ENCODE results near the gene PNO1.

Gene PNO1

DNA sequence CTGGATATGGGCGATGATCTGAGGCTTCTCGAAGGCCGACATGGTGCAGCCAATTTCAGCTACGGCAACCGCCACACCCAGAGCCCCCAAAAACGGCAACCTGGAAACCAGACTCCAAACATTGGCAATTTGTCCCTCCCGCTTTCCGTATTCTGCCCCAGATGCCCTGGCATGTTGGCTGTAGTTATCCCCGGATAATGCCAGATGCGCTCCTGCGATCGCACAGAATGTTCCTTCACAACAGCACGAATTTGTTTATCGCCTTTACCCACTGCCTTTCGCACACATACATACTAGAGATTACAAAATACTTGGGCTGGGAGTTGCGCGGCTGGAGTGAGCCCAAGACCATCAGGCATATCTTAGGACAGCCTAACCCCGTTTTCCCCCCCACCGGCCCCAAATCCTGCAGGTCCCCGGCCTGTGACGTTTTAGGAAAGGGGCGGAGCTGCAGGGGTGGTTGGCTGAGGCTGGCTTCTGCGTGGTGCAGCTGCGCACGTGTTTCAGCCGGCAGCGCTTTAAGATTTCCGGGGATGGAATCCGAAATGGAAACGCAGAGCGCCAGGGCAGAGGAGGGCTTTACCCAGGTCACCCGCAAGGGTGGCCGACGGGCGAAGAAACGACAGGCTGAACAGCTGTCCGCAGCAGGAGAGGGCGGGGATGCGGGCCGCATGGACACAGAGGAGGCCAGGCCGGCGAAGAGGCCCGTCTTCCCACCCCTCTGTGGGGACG lies at the start of gene PNO1:
Gene PNO1 (plus strand): TSS at position 487 of the 732 bp plus-strand sequence. CDS start 47 bp downstream, at position 534.
- Histone ChIP-seq H3K4me3 (ENCODE audit: low read depth, low read length) (peak within 1 kb of the TSS; percentile 80), H3K9me3 (ENCODE audit: control insufficient read depth, insufficient read depth, low read depth, low read length) (no peaks in the 10 kb centered on the region), H3K4me1 (ENCODE audit: control insufficient read depth, insufficient read depth, low read length) (no peaks in the 10 kb centered on the region; the same call in 1 of the 2 replicates), H3K27ac (ENCODE audit: extremely low read depth, low read depth, low read length) (peak within 1 kb of the TSS; percentile 95), H3K36me3 (ENCODE audit: control insufficient read depth in 2 of 2, insufficient read depth in 1 of 2, low read length in 2 of 2) (peaks cover 26 to 30% of the 10 kb centered on the region in 2 experiments)
- ChIA-PET CTCF (interaction anchor here (0.7 to 1.8 kb wide), 4 partner anchors 70 to 1058 kb away, joined by 3 to 8 read pairs (median 4); no protein-coding TSS in a partner anchor), POLR2A (interaction anchor here (1.6 to 2.4 kb wide), 2 partner anchors 10 to 94 kb away, joined by 7 to 9 read pairs; partner anchors contain the start of gene PPP3R1)
- TF ChIP-seq ZNF394 (tag by site-specific recombination; IDR thresholded peaks at IDR 0.05; ENCODE audit: borderline replicate concordance), result peak; percentile 66; the same call in 1 of the 2 replicates
- peak; percentile 89 for TF ChIP-seq SP2 (tag by site-specific recombination; IDR thresholded peaks at IDR 0.05)
- TF ChIP-seq ZNF324 (tag by site-specific recombination; IDR thresholded peaks at IDR 0.05), result peak; percentile 79; the same call in 1 of the 2 replicates
- no peak for TF ChIP-seq SETDB1 (IDR thresholded peaks at IDR 0.05; ENCODE audit: insufficient read length, low read length)
- peak; percentile 90 for TF ChIP-seq ZXDB (tag by site-specific recombination; IDR thresholded peaks at IDR 0.05)
- TF ChIP-seq ZSCAN30 (tag by site-specific recombination; IDR thresholded peaks at IDR 0.05), result 0 out of 2 replicates have a peak, but pooled peaks have one; percentile 25
- TF ChIP-seq, protein P1, sequence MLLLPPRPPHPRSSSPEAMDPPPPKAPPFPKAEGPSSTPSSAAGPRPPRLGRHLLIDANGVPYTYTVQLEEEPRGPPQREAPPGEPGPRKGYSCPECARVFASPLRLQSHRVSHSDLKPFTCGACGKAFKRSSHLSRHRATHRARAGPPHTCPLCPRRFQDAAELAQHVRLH (tag by site-specific recombination; IDR thresholded peaks at IDR 0.05), result 0 out of 2 replicates have a peak, but pooled peaks have one; percentile 22
- TF ChIP-seq ZNF133 (tag by site-specific recombination; IDR thresholded peaks at IDR 0.05), result no peak
- no peak for TF ChIP-seq ZSCAN23 (tag by site-specific recombination; IDR thresholded peaks at IDR 0.05)
- TF ChIP-seq, protein P2, sequence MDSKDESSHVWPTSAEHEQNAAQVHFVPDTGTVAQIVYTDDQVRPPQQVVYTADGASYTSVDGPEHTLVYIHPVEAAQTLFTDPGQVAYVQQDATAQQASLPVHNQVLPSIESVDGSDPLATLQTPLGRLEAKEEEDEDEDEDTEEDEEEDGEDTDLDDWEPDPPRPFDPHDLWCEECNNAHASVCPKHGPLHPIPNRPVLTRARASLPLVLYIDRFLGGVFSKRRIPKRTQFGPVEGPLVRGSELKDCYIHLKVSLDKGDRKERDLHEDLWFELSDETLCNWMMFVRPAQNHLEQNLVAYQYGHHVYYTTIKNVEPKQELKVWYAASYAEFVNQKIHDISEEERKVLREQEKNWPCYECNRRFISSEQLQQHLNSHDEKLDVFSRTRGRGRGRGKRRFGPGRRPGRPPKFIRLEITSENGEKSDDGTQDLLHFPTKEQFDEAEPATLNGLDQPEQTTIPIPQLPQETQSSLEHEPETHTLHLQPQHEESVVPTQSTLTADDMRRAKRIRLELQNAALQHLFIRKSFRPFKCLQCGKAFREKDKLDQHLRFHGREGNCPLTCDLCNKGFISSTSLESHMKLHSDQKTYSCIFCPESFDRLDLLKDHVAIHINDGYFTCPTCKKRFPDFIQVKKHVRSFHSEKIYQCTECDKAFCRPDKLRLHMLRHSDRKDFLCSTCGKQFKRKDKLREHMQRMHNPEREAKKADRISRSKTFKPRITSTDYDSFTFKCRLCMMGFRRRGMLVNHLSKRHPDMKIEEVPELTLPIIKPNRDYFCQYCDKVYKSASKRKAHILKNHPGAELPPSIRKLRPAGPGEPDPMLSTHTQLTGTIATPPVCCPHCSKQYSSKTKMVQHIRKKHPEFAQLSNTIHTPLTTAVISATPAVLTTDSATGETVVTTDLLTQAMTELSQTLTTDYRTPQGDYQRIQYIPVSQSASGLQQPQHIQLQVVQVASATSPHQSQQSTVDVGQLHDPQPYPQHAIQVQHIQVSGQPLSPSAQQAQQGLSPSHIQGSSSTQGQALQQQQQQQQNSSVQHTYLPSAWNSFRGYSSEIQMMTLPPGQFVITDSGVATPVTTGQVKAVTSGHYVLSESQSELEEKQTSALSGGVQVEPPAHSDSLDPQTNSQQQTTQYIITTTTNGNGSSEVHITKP (tag by site-specific recombination; IDR thresholded peaks at IDR 0.05), result 0 out of 2 replicates have a peak, but pooled peaks have one; percentile 38
- 0 out of 2 replicates have a peak, but pooled peaks have one; percentile 61 for TF ChIP-seq ZNF2 (tag by site-specific recombination; IDR thresholded peaks at IDR 0.05)
- TF ChIP-seq, protein P3, sequence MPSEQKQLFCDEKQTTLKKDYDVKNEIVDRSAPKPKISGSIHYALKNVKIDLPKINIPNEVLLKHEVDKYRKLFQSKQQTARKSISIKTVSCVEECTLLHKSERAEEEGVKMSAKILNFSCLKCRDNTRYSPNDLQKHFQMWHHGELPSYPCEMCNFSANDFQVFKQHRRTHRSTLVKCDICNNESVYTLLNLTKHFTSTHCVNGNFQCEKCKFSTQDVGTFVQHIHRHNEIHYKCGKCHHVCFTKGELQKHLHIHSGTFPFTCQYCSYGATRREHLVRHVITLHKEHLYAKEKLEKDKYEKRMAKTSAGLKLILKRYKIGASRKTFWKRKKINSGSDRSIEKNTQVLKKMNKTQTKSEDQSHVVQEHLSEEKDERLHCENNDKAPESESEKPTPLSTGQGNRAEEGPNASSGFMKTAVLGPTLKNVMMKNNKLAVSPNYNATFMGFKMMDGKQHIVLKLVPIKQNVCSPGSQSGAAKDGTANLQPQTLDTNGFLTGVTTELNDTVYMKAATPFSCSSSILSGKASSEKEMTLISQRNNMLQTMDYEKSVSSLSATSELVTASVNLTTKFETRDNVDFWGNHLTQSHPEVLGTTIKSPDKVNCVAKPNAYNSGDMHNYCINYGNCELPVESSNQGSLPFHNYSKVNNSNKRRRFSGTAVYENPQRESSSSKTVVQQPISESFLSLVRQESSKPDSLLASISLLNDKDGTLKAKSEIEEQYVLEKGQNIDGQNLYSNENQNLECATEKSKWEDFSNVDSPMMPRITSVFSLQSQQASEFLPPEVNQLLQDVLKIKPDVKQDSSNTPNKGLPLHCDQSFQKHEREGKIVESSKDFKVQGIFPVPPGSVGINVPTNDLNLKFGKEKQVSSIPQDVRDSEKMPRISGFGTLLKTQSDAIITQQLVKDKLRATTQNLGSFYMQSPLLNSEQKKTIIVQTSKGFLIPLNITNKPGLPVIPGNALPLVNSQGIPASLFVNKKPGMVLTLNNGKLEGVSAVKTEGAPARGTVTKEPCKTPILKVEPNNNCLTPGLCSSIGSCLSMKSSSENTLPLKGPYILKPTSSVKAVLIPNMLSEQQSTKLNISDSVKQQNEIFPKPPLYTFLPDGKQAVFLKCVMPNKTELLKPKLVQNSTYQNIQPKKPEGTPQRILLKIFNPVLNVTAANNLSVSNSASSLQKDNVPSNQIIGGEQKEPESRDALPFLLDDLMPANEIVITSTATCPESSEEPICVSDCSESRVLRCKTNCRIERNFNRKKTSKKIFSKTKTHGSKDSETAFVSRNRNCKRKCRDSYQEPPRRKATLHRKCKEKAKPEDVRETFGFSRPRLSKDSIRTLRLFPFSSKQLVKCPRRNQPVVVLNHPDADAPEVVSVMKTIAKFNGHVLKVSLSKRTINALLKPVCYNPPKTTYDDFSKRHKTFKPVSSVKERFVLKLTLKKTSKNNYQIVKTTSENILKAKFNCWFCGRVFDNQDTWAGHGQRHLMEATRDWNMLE (tag by site-specific recombination; conservative IDR thresholded peaks at IDR 0.05; ENCODE audit: low read depth), result peak; percentile 67; the same call in 1 of the 2 replicates
- peak; percentile 68; the same call in 1 of the 2 replicates for TF ChIP-seq ZNF501 (tag by site-specific recombination; IDR thresholded peaks at IDR 0.05)
- peak; percentile 34; the same call in 1 of the 2 replicates for TF ChIP-seq TRIM28 (IDR thresholded peaks at IDR 0.05; ENCODE audit: borderline replicate concordance, low read length)
- TF ChIP-seq, protein P4, sequence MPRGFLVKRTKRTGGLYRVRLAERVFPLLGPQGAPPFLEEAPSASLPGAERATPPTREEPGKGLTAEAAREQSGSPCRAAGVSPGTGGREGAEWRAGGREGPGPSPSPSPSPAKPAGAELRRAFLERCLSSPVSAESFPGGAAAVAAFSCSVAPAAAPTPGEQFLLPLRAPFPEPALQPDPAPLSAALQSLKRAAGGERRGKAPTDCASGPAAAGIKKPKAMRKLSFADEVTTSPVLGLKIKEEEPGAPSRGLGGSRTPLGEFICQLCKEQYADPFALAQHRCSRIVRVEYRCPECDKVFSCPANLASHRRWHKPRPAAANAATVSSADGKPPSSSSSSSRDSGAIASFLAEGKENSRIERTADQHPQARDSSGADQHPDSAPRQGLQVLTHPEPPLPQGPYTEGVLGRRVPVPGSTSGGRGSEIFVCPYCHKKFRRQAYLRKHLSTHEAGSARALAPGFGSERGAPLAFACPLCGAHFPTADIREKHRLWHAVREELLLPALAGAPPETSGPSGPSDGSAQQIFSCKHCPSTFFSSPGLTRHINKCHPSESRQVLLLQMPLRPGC (tag by site-specific recombination; IDR thresholded peaks at IDR 0.05), result peak; percentile 86
- TF ChIP-seq, protein P5, sequence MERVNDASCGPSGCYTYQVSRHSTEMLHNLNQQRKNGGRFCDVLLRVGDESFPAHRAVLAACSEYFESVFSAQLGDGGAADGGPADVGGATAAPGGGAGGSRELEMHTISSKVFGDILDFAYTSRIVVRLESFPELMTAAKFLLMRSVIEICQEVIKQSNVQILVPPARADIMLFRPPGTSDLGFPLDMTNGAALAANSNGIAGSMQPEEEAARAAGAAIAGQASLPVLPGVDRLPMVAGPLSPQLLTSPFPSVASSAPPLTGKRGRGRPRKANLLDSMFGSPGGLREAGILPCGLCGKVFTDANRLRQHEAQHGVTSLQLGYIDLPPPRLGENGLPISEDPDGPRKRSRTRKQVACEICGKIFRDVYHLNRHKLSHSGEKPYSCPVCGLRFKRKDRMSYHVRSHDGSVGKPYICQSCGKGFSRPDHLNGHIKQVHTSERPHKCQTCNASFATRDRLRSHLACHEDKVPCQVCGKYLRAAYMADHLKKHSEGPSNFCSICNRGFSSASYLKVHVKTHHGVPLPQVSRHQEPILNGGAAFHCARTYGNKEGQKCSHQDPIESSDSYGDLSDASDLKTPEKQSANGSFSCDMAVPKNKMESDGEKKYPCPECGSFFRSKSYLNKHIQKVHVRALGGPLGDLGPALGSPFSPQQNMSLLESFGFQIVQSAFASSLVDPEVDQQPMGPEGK (tag by site-specific recombination; IDR thresholded peaks at IDR 0.05), result peak; percentile 90
- TF ChIP-seq, protein P6, sequence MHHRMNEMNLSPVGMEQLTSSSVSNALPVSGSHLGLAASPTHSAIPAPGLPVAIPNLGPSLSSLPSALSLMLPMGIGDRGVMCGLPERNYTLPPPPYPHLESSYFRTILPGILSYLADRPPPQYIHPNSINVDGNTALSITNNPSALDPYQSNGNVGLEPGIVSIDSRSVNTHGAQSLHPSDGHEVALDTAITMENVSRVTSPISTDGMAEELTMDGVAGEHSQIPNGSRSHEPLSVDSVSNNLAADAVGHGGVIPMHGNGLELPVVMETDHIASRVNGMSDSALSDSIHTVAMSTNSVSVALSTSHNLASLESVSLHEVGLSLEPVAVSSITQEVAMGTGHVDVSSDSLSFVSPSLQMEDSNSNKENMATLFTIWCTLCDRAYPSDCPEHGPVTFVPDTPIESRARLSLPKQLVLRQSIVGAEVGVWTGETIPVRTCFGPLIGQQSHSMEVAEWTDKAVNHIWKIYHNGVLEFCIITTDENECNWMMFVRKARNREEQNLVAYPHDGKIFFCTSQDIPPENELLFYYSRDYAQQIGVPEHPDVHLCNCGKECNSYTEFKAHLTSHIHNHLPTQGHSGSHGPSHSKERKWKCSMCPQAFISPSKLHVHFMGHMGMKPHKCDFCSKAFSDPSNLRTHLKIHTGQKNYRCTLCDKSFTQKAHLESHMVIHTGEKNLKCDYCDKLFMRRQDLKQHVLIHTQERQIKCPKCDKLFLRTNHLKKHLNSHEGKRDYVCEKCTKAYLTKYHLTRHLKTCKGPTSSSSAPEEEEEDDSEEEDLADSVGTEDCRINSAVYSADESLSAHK (tag by site-specific recombination; IDR thresholded peaks at IDR 0.05), result no peak
- TF ChIP-seq ZNF335 (tag by site-specific recombination; conservative IDR thresholded peaks at IDR 0.05), result peak; percentile 100
- TF ChIP-seq REPIN1 (tag by site-specific recombination; IDR thresholded peaks at IDR 0.05; ENCODE audit: low read depth), result no peak
